HK-2 (cell line): ENCODE data around the gene MEX3A.

ENCODE experiments used
- DNase-seq: peaks from one replicate; pipeline ENCODE4 v3.0.0-alpha.2; 2018; ENCODE audit not compliant: unreplicated experiment

MEX3A gene

GRCh38 chr1:156102633-156103511, 20.6 kb upstream of the MEX3A start:
- DNase-seq = no peak

- DNase-seq = no peak
Measured at GRCh38 chr1:156101880-156102279, 19.6 kb upstream of the MEX3A start.

GRCh38 chr1:156100205-156100995, 18.1 kb upstream of the MEX3A start:
- DNase-seq = no peak

- no peak for DNase-seq
Measured at GRCh38 chr1:156099282-156099681, 17.0 kb upstream of the MEX3A start.

GRCh38 chr1:156098784-156099183, 16.5 kb upstream of the MEX3A start:
- no peak for DNase-seq

GRCh38 chr1:156097499-156098178, 15.4 kb upstream of the MEX3A start:
- DNase-seq = no peak

GRCh38 chr1:156096640-156097391, 14.6 kb upstream of the MEX3A start:
- DNase-seq = peak; percentile 88

- DNase-seq = no peak
Measured at GRCh38 chr1:156095906-156096508, 13.7 kb upstream of the MEX3A start.

GRCh38 chr1:156091610-156092009, 9.3 kb upstream of the MEX3A start:
- DNase-seq = no peak

GRCh38 chr1:156090840-156091188, 8.5 kb upstream of the MEX3A start:
- peak; percentile 88 for DNase-seq

- DNase-seq = no peak
Measured at GRCh38 chr1:156090138-156090839, 8.0 kb upstream of the MEX3A start.

- no peak for DNase-seq
Measured at GRCh38 chr1:156089704-156090103, 7.4 kb upstream of the MEX3A start.

- no peak for DNase-seq
Measured at GRCh38 chr1:156086256-156086662, 4.0 kb upstream of the MEX3A start.

GRCh38 chr1:156083800-156084790, 1.8 kb upstream of the MEX3A start:
- DNase-seq = no peak

- no peak for DNase-seq
Measured at GRCh38 chr1:156081917-156082308, 352 bp downstream of the MEX3A start.

GRCh38 chr1:156081180-156081916, 917 bp downstream of the MEX3A start:
- no peak for DNase-seq

GRCh38 chr1:156080863-156081179, 1.4 kb downstream of the MEX3A start:
- DNase-seq = no peak

GRCh38 chr1:156080241-156080862, 1.9 kb downstream of the MEX3A start:
- no peak for DNase-seq
